ENCODE measurements around the gene ATP2C2. TPM values are rescaled to one million over a fixed set of nuclear protein-coding genes. Genes with fewer than 3 reads are reported as not detected.

ATP2C2 gene
- total and polyA plus RNA-seq, 9 of the 15 experiments (the other 6 are each of a cell fraction or from before 2014, with no cell fraction given): 0.75 TPM; not detected in 8

GRCh38 chr16:84504420-84505248 lies 136.3 kb downstream of the ATP2C2 start, which contains the start of gene MEAK7 (continued):
- TF ChIP-seq, protein P1, sequence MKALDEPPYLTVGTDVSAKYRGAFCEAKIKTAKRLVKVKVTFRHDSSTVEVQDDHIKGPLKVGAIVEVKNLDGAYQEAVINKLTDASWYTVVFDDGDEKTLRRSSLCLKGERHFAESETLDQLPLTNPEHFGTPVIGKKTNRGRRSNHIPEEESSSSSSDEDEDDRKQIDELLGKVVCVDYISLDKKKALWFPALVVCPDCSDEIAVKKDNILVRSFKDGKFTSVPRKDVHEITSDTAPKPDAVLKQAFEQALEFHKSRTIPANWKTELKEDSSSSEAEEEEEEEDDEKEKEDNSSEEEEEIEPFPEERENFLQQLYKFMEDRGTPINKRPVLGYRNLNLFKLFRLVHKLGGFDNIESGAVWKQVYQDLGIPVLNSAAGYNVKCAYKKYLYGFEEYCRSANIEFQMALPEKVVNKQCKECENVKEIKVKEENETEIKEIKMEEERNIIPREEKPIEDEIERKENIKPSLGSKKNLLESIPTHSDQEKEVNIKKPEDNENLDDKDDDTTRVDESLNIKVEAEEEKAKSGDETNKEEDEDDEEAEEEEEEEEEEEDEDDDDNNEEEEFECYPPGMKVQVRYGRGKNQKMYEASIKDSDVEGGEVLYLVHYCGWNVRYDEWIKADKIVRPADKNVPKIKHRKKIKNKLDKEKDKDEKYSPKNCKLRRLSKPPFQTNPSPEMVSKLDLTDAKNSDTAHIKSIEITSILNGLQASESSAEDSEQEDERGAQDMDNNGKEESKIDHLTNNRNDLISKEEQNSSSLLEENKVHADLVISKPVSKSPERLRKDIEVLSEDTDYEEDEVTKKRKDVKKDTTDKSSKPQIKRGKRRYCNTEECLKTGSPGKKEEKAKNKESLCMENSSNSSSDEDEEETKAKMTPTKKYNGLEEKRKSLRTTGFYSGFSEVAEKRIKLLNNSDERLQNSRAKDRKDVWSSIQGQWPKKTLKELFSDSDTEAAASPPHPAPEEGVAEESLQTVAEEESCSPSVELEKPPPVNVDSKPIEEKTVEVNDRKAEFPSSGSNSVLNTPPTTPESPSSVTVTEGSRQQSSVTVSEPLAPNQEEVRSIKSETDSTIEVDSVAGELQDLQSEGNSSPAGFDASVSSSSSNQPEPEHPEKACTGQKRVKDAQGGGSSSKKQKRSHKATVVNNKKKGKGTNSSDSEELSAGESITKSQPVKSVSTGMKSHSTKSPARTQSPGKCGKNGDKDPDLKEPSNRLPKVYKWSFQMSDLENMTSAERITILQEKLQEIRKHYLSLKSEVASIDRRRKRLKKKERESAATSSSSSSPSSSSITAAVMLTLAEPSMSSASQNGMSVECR (CRISPR knock-in tag; IDR thresholded peaks at IDR 0.05): peak; percentile 74
- TF ChIP-seq SRSF9 (IDR thresholded peaks at IDR 0.05; ENCODE audit: borderline replicate concordance, low read depth, low read length) (no peak), BACH1 (tag; IDR thresholded peaks at IDR 0.05) (no peak), RUNX1 (IDR thresholded peaks at IDR 0.05; ENCODE audit: low read depth) (0 out of 2 replicates have a peak, but pooled peaks have one; percentile 31), PHTF2 (CRISPR knock-in tag; IDR thresholded peaks at IDR 0.05) (no peak), KDM5B (IDR thresholded peaks at IDR 0.05; ENCODE audit: insufficient replicate concordance, low read depth, low read length) (peak; percentile 88), POLR2AphosphoS2 (IDR thresholded peaks at IDR 0.05; ENCODE audit: low read length) (no peak), ZNF830 (CRISPR knock-in tag; IDR thresholded peaks at IDR 0.05) (0 out of 2 replicates have a peak, but pooled peaks have one; percentile 37), ZNF785 (CRISPR knock-in tag; IDR thresholded peaks at IDR 0.05) (no peak), ZNF121 (CRISPR knock-in tag; conservative IDR thresholded peaks at IDR 0.05) (no peak), TEAD4 (IDR thresholded peaks at IDR 0.05; ENCODE audit: low read length) (no peak), TEAD4 (CRISPR knock-in tag; IDR thresholded peaks at IDR 0.05; ENCODE audit: borderline replicate concordance) (no peak), ATF7 (IDR thresholded peaks at IDR 0.05) (peak; percentile 86), GTF3C2 (IDR thresholded peaks at IDR 0.05; ENCODE audit: borderline replicate concordance, extremely low read depth, insufficient read length) (no peak), TARDBP (IDR thresholded peaks at IDR 0.05) (no peak; the same call in 1 of the 2 replicates), GTF2F1 (IDR thresholded peaks at IDR 0.05; ENCODE audit: low read depth, low read length) (0 out of 2 replicates have a peak, but pooled peaks have one; percentile 38), HLTF (IDR thresholded peaks at IDR 0.05) (no peak), MBD2 (IDR thresholded peaks at IDR 0.05; ENCODE audit: borderline replicate concordance, low read depth) (peak; percentile 95)
- TF ChIP-seq, protein P2, sequence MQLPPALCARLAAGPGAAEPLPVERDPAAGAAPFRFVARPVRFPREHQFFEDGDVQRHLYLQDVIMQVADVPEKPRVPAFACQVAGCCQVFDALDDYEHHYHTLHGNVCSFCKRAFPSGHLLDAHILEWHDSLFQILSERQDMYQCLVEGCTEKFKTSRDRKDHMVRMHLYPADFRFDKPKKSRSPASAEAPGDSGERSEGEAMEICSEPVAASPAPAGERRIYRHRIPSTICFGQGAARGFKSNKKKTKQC (CRISPR knock-in tag; IDR thresholded peaks at IDR 0.05): no peak
- TF ChIP-seq, protein P3, sequence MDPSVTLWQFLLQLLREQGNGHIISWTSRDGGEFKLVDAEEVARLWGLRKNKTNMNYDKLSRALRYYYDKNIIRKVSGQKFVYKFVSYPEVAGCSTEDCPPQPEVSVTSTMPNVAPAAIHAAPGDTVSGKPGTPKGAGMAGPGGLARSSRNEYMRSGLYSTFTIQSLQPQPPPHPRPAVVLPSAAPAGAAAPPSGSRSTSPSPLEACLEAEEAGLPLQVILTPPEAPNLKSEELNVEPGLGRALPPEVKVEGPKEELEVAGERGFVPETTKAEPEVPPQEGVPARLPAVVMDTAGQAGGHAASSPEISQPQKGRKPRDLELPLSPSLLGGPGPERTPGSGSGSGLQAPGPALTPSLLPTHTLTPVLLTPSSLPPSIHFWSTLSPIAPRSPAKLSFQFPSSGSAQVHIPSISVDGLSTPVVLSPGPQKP (CRISPR knock-in tag; IDR thresholded peaks at IDR 0.05): no peak

Data from K562 (cell line).